CD4-positive, alpha-beta T cell treated with Interleukin-21 for 1 hour (primary cell): ENCODE measurements around the gene MXI1.
"Not testable (repeated sequence)": the region's sequence is repeated elsewhere in the genome, so short reads cannot be mapped to it uniquely, and the experiment has no call there.

ENCODE experiments used
- DNase-seq: peaks from one replicate; pipeline ENCODE4 v3.0.0-alpha.2; 2020

MXI1 gene

GRCh38 chr10:110244550-110244949 is 37.1 kb downstream of the MXI1 start:
- no peak for DNase-seq

- not testable (repeated sequence) for DNase-seq
These were observed 40.4 kb downstream of the MXI1 start for GRCh38 chr10:110247833-110248232.

DNA sequence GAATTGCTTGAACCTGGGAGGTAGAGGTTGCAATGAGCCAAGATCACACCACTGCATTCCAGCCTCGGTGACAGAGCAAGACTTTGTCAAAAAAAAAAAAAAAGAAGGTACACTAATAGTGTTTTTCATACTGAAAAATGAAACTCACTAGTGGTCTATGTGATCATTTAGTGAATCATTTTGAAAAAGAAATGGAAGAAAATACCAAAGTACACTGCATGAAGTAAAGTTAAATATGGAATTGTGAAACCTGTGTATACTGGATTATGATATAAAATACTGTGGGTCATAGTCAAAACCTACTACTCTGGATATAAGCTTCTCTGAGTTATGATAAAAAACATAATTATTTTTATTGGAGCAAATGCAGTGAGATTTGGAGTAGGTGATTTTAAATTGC is 42.1 kb downstream of the MXI1 start:
- not testable (repeated sequence) for DNase-seq

DNA sequence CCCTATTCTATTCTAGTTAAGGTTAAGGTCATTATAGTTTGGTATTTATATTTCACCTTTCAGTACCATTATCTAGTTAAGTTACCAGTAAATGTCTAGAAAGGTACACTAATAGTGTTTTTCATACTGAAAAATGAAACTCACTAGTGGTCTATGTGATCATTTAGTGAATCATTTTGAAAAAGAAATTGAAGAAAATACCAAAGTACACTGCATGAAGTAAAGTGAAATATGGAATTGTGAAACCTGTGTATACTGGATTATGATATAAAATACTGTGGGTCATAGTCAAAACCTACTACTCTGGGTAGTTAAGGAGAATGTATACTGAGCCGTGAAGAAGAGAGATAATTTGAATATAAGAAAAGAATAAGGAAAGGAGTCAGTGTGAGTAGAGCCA is 44.0 kb downstream of the MXI1 start:
- not testable (repeated sequence) for DNase-seq

GRCh38 chr10:110252151-110252550 is 44.7 kb downstream of the MXI1 start:
- DNase-seq = no peak

DNA sequence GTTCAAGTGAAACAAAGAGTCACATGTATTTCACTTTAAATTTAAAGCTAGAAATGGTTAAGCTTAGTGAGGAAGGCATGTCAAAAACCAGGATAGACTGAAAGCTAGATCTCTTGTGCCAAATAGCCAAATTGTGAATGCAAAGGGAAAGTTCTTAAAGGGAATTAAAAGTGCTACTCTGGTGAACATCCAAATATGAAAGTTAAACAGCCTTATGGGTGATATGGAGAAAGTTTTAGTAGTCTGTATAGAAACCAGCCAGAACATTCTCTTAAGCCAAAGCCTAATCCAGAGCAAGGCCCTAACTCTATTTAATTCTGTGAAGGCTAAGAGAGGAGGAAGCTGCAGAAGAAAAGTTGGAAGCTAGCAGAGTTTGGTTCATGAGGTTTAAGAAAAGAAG is 47.1 kb downstream of the MXI1 start:
- no peak for DNase-seq

GRCh38 chr10:110258542-110258941 is 51.1 kb downstream of the MXI1 start:
- DNase-seq = no peak

DNA sequence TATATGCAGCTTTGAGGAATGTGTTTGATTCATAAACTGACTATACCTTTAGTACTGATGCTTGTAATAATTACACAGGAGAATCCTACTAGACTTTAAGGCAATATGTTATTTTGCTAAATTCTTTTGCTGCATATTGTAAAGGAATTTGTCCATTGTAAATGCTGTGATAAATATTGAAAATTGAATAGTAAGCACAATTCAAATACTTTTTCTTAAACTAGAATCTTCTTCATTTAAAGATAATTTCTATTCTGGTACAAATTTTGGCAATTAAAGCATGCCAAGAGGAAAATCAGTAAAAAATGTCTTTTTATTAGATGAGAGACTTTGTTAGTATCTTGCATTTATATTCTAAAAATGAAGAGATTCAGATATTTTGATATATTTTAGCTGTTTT is 51.9 kb downstream of the MXI1 start:
- DNase-seq = no peak

- DNase-seq = no peak
These were observed 53.5 kb downstream of the MXI1 start for GRCh38 chr10:110260746-110261477.

- DNase-seq = no peak
These were observed 55.8 kb downstream of the MXI1 start for GRCh38 chr10:110263164-110263563.

- DNase-seq = no peak
These were observed 58.3 kb downstream of the MXI1 start for GRCh38 chr10:110265573-110266193.

DNA sequence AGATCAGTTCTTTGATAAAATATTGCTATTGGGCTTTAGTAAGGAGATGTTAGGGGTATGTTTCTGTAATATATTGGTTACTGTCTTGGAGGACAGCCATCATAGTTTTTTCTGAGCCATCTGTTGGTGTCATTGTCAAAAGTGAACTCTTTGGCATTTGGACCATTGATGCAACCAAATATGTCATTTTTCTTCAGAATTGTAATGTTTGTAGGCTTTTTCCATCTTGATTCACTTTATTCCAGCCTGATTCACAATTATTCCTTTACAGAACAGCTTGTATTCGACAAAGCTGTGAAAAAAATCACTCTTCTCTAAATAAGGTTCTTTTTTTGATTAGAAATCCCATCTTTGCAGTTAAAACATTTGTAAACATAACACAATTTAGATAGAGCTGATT is 59.9 kb downstream of the MXI1 start:
- no peak for DNase-seq

GRCh38 chr10:110268442-110268841 is 61.0 kb downstream of the MXI1 start:
- no peak for DNase-seq

DNA sequence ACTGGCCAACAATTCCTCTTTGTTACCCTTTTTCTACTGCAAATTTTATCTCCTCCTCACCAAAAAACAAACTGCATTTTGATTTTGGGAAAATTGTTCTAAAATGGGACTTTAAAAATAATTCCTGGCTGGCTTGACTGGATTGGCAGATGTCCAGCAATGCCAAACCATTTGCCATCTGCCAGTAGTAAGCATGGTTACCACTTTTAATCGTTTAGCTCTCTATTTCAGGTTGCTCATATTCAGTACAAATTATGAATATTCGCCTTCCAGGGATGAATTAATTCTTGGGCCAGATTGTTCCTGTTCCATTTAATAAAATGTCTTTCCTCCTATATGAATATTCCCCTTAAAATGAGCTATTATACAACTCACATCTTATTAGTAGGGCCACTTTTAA is 61.6 kb downstream of the MXI1 start:
- no peak for DNase-seq

GRCh38 chr10:110269374-110270318 is 62.2 kb downstream of the MXI1 start:
- peak; percentile 35 for DNase-seq

GRCh38 chr10:110272995-110273394 is 65.6 kb downstream of the MXI1 start:
- DNase-seq = not testable (repeated sequence)

- DNase-seq = peak; percentile 19
These were observed 66.1 kb downstream of the MXI1 start for GRCh38 chr10:110273474-110273873.

GRCh38 chr10:110274072-110274627 is 66.7 kb downstream of the MXI1 start:
- DNase-seq = no peak

DNA sequence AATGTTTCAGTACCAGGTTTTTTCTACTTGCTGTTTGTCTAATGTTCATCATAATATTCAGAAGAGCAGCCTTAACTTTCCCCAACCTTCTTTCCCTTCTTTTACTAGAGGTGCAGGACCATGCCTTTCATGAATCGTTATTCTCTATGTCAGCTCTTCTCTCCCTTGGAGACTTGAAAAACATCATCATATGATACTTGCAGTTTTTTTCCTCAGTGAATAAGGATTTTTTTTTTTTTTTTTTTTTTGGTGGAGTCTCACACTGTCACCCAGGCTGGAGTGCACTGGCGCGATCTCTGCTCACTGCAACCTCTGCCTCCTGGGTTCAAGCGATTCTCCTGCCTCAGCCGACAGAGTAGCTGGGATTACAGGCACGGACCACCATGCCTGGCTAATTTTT is 67.2 kb downstream of the MXI1 start:
- DNase-seq = no peak

DNA sequence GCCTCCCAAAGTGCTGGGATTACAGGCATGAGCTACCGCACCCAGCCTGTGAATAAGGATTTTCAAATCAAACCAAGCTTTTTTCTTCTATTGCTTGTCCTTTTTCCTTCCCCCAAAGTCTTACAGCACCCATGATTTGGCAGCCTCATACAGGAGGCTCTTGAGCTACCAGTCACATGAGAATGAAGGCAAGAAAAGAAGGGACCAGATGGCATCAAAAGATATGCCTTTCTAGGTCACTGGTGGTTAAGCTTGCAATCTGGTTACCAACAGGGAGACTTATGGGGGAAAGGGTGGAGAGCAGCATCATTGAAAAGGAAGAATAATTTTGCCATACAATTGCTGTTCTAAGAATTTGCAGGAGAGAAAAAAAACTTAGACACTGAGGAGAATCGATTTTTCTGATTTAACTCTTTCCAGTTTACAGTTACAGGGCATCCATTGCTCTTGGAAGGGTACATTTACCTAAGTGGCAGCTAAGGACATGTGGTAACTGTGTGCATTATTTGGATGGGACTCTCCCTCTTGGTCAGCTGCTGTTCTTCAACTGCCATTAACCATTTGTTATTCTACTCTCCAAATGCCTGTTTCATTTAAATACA is 67.8 kb downstream of the MXI1 start:
- peak; percentile 23 for DNase-seq

DNA sequence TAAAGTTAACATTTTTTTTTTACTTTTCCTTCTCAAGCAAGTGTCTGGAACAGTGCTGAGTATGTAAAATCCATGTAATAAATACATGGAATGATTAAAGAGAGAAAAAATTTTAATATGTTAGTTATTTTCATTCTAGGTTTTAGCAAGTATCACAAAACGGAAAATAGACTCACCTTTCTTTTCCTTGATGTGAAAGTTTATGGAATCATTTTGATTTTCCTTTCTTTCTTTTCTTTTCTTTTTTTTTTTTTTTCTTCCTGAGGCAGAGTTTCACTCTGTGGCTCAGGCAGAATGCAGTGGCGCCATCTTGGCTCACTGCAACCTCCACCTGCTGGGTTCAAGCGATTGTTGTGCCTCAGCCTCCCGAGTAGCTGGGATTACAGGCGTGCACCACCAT is 69.2 kb downstream of the MXI1 start:
- DNase-seq = no peak

GRCh38 chr10:110277591-110277990 is 70.2 kb downstream of the MXI1 start:
- no peak for DNase-seq
